Gastroesophageal sphincter (tissue), 3 donors: ENCODE results near the gene MFAP1.

Source experiments
- EP300 ChIP-seq: sonication (generic); formaldehyde crosslinking; IDR thresholded peaks from one replicate; pipeline ENCODE4 v1.6.1; 2017; ENCODE audit warnings: antibody characterized with exemption, mild to moderate bottlenecking
- TF ChIP-seq, protein P1 (sequence below), 4 experiments: fragments of 200-600 bp in 2 of 4; fragments of 450-650 bp in 2 of 4; sonication (generic) in 1 of 4; IDR thresholded peaks; one replicate each; pipeline ENCODE4 v1.5.1; 2017 to 2019; ENCODE audit warnings: antibody characterized with exemption in 4 of 4, mild to moderate bottlenecking in 2 of 4, moderate library complexity in 2 of 4

DNA sequence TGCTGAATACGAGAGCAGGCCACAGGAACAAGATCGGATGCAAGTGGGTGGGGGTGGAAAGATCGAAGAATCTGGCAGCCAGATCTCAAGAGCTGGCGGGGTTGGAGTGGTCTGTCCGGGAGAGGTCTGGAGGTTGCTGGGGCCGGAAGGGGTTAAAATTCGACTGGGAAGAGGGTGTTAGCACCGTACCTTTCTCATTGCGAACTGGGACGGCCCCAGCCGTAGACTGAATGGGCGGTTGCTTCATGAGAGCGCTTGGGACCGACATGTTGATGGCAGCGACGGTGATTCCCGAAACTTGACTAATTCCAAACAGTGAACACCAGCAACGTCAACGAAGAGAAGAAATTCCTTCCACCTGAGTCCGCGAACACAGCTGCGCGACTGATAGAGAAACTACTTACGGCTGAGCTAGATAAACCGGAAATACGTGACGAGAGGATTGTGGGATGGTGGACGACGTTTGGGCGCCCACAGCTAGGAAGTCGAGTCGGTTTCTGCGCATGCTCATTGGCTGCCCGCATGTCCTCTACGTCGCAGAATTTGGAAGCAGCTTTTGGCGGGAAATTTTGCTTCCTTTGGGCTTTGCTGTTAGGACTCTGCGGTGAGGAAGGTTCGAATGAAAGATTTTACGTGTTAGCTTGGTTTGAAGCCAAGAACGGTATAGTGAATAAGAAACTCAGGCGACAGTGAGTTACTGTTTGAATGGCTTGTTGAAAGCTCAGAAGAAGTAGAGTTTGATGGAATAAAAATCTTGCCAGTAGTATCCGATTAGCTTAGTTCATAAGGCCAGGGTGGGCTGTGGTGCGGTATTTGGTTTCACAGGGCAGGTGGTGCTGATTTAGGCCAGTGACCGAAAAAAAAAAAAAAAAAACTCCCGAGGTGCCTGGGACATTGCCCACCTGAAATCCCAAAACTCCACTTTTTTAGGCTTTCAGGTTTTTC is at the start of gene MFAP1:
- TF ChIP-seq, protein P1, sequence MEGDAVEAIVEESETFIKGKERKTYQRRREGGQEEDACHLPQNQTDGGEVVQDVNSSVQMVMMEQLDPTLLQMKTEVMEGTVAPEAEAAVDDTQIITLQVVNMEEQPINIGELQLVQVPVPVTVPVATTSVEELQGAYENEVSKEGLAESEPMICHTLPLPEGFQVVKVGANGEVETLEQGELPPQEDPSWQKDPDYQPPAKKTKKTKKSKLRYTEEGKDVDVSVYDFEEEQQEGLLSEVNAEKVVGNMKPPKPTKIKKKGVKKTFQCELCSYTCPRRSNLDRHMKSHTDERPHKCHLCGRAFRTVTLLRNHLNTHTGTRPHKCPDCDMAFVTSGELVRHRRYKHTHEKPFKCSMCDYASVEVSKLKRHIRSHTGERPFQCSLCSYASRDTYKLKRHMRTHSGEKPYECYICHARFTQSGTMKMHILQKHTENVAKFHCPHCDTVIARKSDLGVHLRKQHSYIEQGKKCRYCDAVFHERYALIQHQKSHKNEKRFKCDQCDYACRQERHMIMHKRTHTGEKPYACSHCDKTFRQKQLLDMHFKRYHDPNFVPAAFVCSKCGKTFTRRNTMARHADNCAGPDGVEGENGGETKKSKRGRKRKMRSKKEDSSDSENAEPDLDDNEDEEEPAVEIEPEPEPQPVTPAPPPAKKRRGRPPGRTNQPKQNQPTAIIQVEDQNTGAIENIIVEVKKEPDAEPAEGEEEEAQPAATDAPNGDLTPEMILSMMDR (IDR thresholded peaks at IDR 0.05) = no peak
- no peak for TF ChIP-seq EP300
